ENCODE measurements around the gene CYP19A1.

The CYP19A1 gene

DNA sequence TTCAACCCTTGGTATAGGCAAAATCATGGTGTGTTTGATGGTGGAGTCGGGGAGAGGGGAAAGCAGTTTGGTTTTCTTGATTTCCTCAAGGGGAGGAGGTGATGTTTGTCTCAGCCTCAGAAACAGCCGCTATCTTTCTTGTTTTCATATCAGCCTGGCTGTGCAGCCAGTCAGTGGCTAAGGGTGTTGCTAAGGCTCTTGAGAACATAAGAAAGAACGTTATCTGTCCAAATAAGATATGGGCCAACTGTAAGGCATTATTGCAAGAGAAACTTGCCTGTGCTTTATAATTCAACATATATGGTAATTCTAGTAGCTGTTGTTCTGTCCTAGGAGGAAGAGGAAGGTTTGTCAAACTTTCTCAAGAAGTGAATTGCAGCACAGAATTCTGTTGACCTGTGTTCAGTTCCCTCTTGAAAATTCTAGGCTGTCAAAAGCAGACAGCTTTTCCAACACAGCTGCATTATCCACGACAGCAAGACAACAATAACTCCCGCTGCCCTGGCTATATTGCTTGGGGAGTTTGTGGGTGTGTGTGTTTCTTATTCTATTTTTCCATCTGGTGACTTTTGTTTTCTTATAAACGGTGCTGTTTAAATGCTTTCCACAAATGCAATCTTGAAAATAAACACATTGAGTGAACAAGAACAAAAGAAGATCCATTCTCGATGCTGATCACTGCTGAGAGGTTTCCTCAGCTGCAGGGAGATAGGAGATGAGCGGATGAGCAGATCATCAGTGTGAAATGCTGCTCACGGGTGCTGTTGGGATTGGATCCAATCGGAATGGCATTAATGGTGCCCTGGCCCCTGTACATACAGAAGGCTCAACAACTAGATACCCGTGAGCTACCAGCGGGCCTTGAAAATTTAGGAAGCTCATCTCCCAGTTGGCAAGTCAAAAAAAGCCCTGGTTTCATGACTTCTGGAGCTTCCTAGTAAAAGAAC is 152.9 kb downstream of the CYP19A1 start:
- DNase-seq (ENCODE audit: low read depth, low spot score), result no peak

DNA sequence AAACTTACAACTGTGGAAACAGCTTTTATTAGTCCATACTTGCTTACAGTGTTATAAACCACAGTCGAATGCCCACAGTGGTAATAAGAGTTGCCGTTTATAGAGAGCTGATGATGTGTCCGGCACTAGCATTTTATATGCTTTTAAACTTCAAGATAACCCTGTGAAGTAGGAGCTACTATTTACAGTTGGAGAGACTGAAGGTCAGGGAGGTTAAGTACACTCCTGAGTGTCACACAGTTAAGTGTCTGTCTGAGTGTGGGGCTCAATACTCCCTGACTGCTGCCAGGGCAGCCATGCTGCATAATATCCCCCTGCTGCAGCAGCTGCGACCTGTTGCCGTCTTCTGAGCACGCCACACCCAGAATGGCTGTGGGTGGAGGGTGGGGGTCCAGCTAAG is 153.8 kb downstream of the CYP19A1 start:
- DNase-seq (ENCODE audit: low read depth, low spot score), result no peak

DNA sequence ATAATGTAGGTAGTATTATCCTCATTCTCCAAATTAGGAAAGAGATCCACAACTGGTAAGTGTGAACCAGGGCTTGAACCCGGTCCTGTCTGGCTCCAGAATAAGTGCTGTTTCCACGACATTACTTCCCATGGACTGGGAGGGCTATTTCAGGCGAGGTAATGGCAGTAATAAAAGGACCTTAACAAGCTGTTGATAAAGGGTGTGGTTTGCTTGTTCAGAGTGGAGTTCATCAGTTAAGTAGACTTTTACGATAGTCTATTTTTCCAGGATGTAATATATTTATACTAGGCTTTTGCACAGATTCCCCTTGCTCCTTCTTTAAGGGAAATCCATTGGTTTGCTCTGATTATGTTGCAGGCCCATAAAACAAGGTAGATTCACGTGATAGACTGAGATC is 155.3 kb downstream of the CYP19A1 start:
- DNase-seq (ENCODE audit: low read depth, low spot score), result no peak

DNA sequence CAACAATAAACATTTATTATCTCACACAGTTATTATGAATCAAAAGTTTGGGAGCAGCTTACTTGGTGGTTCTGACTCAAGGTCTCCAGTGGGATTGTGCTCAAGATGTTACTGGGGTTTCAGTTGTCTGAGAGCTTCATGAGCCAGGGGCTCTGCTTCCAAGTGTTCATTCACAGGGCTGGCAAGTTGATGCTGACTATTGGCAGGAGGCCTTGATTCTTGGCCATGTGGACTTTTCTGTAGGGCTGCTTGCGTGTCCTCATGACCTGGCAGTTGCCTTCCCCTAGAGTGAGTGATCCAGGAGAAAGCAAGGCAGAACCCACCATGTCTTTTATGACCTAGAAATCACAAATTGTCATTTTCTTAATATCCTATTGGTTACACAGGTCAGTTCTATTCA is 156.5 kb downstream of the CYP19A1 start:
- DNase-seq (ENCODE audit: low read depth, low spot score), result no peak

DNA sequence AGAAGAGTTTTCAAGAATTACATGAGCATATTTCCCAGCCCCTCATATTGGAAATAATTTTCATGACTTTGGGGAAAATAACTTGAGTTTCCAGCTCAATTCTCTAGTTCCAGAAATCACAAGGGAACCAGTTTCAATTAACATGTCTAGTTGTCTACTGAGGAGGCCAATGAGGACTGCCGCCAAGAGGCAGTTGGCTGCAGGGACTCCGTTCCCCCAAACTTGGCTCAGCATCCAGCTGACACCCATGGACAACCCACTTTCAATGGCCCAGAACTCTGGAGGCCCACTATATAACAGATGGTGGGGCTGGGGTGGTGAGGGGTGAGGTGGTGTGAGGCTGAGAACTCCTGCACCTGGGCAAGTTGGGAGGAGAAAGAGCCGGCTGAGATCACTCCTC is 157.2 kb downstream of the CYP19A1 start:
- DNase-seq (ENCODE audit: low read depth, low spot score), result no peak

DNA sequence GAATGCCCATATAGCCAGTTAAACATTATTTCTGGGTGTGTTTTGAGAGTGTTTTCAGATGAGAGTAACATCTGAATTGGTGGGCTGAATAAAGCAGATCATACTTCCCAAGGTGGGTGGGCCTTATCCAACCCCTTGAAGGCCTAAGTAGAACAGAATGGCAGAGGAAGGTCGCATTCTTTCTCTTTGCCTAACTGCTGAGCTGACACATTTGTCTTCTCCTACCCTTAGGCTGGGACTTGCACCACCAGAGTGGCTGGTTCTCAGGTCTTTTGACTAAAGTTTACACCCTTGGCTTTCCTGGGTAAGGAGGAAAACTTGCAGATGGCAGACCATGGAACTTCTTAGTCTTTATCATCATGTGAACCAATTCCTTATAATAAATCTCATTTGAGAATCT is 157.9 kb downstream of the CYP19A1 start:
- no peak for DNase-seq (ENCODE audit: low read depth, low spot score)

DNA sequence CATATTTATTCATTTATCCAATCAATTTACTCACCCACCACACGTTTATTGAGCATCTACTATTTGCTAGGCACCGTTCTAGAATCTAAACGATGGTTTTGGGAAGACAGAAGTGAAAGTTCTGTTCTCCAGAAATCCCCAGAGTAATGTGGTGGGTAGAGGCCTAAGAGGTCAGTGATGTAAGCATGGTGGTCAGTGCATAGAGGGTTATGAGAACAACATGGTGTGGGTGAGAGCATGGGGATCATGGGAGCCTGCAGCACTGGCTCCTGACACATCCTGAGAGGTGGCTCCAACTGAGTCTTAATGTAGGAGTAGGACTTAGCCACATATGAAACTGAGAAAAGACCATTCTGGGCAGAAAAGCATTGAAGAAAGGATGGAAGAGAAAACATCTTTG is 158.4 kb downstream of the CYP19A1 start:
- DNase-seq (ENCODE audit: low read depth, low spot score), result no peak

DNA sequence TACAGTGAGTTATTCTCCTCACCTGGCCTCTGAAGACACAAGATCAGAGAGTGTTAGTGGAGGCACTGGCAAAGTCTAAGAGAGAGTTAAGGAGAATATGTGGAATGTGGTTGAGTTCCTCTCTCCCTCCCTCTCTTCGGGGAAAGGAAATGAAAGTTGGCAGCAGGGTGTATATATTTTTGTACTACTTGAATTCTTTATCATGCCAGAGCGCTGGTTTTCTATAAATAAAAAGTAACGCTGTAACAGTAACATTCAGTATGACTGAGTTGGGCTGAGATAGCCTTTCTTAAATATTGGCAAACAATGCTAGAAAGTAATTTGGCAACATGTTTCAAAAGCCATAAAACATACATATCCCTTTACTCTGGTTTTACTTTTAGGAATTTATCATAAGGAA is 166.2 kb downstream of the CYP19A1 start:
- DNase-seq (ENCODE audit: low read depth, low spot score), result peak; percentile 42

DNA sequence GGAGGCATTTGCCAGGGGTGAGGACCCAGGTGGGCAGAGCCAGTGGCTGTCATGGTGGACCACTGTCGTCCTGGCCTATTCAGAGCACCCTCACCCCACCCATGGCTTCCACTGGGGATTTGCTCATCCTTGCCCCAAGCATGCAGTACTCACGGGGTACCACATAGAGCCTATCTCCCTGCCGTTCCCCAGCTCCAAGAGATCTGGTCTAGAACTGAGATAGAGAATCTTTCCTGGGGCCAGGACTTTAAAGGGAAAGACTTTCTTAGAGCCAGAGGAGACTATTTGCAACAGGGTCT is 166.8 kb downstream of the CYP19A1 start:
- no peak for DNase-seq (ENCODE audit: low read depth, low spot score)

DNA sequence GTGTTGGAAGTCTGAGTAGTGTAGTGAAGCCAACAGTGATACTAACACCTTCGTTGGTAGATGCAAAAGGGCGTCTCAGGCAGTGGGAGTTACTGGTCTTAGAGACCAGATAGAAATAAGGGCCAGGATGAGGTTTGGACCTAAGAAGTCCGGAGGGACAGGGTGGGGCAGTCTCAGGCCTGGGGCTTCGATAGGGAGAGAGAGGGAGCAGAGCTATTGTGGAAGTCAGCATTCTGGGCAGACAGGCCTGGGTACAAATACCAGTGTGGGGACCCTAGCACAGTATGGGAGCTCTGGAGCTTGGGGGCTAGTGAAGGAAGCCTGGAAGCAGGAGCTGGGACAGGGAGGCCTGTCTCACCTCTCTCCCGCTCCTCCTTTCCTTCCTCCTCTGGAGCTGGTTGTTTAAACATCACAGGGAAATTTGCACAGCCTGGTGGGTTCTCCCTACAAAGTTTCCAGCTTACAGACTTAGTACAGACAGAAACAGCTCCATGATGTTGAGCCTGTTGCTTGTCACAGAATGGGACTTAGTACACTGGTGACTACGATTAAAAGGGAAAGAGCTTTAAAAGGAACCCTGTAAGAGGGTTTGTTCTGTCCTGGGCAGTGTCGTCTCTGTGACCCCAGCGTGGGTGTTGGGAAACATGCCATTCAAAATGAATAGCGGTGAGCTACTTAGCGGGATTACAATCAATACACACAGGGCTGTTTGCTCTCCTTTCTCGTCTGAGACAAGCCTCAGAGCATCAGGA is 167.3 kb downstream of the CYP19A1 start:
- DNase-seq (ENCODE audit: low read depth, low spot score), result no peak

DNA sequence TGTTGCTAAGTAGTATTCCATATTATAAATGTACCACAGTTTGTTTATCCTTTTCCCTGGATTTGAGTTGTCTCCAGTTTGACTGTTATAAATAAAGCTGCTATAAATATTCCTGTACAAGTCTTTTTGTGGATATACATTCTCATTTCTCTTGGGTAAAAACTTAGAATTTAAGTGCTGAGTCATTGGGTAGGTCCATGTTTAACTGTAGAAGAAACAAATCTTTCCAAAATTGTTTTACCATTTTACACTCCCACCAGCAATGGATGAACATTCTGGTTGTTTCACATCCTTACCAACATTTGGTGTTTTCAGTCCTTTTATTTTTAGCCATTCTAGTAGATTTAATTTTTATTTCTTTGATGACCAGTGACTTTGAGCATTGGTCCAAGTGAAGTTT is 169.7 kb downstream of the CYP19A1 start:
- DNase-seq (ENCODE audit: low read depth, low spot score), result no peak

DNA sequence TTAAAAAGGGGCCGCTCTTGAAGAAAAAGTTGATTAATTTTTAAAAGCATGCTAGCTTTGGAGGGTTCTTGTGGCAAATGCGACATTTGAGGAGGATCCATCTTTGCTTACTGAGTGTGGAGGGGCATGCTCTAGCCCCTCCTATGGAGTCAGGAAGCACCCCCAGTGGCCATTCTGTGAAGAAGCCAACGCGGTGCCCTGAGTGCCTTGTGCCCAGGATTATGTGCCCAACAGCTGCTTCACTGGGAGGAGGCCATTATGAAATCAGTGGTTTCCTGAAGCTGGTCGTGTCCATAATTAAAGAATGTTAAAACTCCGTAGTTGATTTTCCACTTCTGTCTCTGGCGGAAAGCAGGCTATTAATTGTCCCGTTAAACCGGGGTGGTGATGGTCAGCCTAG is 174.6 kb downstream of the CYP19A1 start:
- no peak for DNase-seq (ENCODE audit: low read depth, low spot score)

DNA sequence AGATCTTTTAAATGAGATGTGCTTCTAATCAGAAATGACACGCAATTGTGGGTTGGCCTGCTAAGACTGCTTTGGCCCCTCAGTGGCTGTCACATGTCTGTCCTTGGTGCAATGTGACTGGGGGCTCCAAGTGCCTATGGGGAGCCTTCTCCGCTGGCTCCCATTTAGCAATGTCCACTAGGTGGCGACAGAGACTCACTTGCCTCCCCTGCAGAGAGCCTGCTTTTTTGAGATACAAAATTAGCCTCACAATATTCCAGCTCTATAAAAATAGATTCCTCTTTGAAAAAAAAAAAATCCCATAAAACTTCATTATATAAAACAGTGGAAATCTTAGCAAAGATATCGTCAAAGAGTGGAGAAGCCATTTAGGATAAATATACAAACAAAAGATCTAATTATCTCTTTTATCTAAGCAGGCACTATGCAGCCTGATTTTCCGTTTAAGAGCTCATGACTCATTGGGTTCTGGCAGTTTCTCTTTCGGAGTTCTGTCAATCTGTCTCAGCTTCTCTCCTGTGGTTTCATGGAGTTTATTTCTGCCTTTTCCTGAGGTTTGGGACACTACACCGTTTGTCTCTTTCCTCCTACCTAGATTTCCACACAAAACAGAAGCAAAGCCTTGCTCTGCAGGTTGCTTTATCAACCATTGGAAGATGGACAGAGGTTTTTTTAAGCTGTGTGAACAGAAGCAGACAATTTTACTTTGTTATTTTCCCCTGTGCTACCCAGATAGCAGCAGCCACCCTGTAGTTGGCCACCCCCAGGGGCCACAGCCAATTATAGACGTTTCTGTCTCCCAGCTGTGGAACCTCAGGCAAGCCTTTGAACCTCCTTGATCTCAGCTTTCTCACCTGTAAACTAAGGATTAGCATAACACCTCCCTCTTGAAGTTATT is 175.3 kb downstream of the CYP19A1 start:
- peak; percentile 87 for DNase-seq (ENCODE audit: low read depth, low spot score)

DNA sequence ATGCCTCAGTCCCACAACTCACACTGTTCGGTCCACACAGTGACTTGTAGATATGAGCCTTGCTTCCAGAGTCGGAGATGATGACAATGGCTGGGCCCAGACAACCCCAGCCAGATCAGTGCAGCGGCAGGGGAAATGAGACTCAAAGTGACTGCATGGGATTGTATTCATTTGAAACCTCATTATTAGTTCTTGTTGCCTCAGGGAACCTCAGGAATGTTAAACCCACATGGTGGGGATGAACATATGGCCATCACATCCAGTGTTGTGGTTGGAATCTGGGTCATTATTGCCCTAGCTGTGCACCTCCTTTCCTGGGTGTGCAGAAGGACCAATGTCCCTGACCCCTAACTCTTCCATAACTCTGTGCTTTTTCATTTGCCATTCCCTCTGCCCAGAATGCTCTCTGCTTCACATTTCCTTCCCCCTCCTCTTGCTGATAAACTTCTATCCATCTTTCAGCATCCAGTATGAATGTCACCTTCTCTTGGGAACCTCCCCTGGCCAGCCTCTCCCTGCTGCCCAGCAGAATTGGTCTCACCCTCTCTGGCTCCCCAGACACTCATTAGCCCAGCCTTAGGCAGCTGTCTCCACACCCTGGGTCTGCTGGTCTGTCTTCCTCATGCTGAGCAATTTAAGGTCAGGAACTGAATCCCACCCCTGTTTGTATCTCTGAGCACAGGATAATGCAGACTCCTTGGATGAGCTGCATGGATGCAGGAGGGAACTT is 176.7 kb downstream of the CYP19A1 start:
- peak; percentile 31 for DNase-seq (ENCODE audit: low read depth, low spot score)

DNA sequence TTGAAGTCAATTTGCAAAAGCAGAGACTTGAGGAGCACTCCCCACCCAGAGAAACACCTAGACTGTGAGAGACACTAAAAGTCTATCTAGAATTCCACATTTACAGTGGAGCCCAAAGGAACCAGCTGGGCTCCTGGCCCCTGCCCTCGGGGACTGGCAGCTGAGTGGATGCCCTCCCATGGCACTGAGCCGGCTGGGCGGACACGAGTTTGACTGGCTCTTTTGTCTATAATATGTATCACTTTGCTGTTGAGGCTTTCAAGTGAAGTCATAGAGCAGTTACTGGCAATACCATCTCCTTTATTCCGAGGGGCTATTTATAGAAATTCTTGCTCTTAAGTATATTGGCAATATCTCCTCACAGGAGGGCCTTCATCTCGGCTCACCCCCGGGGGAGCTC is 177.9 kb downstream of the CYP19A1 start:
- DNase-seq (ENCODE audit: low read depth, low spot score), result no peak
